Esophagus (tissue), 2 donors: ENCODE results near the gene PLA2G6. TPM values are rescaled to one million over a fixed set of nuclear protein-coding genes. Genes with fewer than 3 reads are reported as not detected.

Experiments
- H3K27ac ChIP-seq, 2 donors: one replicate each; pipeline ENCODE4 v1.5.1; 2013; ENCODE audit warnings: low read depth in 2 of 2, mild to moderate bottlenecking in 2 of 2, inconsistent platforms in 1 of 2, low read length in 1 of 2, moderate library complexity in 1 of 2
- H3K27me3 ChIP-seq, 2 donors: one replicate each; pipeline ENCODE4 v1.6.1; 2013; ENCODE audit warnings: low read length in 2 of 2, control low read depth in 1 of 2, mild to moderate bottlenecking in 1 of 2; ENCODE audit not compliant: insufficient read depth in 2 of 2, control insufficient read depth in 1 of 2
- H3K36me3 ChIP-seq, 2 donors: one replicate each; pipeline ENCODE4 v1.6.1; 2013; ENCODE audit warnings: low read length in 1 of 2; ENCODE audit not compliant: control insufficient read depth in 2 of 2, insufficient read depth in 2 of 2
- H3K4me1 ChIP-seq, 2 donors: one replicate each; pipeline ENCODE4 v1.6.1; 2013; ENCODE audit warnings: low read length in 1 of 2; ENCODE audit not compliant: control insufficient read depth in 2 of 2, insufficient read depth in 2 of 2
- H3K4me3 ChIP-seq, 2 donors: one replicate each; pipeline ENCODE4 v1.5.1; 2013; ENCODE audit warnings: low read length in 2 of 2, mild to moderate bottlenecking in 2 of 2, low read depth in 1 of 2, moderate library complexity in 1 of 2
- H3K9me3 ChIP-seq, 2 donors: one replicate each; pipeline ENCODE4 v1.6.1; 2013; ENCODE audit warnings: mild to moderate bottlenecking in 2 of 2, low read depth in 1 of 2, low read length in 1 of 2, moderate library complexity in 1 of 2; ENCODE audit not compliant: control insufficient read depth in 2 of 2, insufficient read depth in 1 of 2
- whole genome bisulfite sequencing, 2 donors: extraction: QIAGEN DNeasy Blood & Tissue Kit; methylation state at CpG; one replicate each; pipeline ENCODE4 v1.1.7; 2013; 5-methylcytosine and 5-hydroxymethylcytosine counted together
- polyA plus RNA-seq, 2 donors: library from polyadenylated mRNA; stranded (reverse); fragments of 200-250 nt; gene quantifications; one replicate each; pipeline ENCODE4 v1.2.3, GENCODE V29; 2013
- donor health status: healthy with polysubstance abuse.
- donor health status: Bipolar disorder and iron deficiency.

Gene PLA2G6, protein sequence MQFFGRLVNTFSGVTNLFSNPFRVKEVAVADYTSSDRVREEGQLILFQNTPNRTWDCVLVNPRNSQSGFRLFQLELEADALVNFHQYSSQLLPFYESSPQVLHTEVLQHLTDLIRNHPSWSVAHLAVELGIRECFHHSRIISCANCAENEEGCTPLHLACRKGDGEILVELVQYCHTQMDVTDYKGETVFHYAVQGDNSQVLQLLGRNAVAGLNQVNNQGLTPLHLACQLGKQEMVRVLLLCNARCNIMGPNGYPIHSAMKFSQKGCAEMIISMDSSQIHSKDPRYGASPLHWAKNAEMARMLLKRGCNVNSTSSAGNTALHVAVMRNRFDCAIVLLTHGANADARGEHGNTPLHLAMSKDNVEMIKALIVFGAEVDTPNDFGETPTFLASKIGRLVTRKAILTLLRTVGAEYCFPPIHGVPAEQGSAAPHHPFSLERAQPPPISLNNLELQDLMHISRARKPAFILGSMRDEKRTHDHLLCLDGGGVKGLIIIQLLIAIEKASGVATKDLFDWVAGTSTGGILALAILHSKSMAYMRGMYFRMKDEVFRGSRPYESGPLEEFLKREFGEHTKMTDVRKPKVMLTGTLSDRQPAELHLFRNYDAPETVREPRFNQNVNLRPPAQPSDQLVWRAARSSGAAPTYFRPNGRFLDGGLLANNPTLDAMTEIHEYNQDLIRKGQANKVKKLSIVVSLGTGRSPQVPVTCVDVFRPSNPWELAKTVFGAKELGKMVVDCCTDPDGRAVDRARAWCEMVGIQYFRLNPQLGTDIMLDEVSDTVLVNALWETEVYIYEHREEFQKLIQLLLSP
- polyA plus RNA-seq = 10 to 100 TPM; 14.5 to 36.3 TPM

DNA sequence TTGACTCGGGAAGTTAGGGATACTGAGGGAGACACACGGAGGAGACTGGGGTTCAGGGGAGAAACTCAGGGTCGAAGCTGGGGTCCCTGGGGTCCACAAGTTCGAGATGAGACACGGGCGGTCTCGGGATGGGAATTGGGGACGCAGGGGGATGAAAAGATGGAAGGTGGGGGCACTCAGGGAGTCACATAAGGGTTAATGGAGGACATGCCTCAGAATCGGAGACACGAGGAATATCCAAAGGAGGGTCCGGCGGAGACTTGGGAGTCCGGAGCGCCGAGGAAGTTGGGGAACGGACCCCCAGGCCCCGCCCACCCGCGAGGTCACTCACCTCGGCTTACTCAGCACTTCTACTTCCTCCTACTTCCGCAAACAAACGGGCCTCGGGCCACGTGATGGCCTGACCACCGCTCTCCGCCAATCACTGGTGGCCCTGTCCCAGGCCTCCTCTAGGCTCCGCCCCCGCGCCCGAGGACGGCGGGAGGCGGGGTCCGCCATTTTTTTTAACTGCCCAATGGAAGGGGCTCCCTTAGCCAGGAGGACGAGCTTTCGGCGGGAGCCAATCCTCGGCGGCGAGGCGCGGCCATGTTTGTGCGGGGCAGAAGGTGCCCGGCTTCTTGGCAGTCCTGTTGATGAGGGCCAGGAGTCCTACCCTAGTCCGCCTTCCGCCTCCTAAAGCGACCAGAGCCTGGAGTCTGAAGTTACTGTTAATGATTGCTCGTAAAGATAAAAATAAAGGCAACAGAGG lies at the start of gene PLA2G6:
PLA2G6 (minus strand) TSS at position 378 of the 748 bp plus-strand sequence. CDS start 12,404 bp downstream, outside the sequence.
- no peaks in the 10 kb centered on the region for H3K27me3 ChIP-seq
- H3K4me1 ChIP-seq = no peaks in the 10 kb centered on the region
- 1% methylated on average over 47 to 48 of the region's 48 CpGs for WGBS, 2 donors
- no peaks in the 10 kb centered on the region for H3K36me3 ChIP-seq
- peak within 1 kb of the TSS; percentile 92 to 100 for H3K27ac ChIP-seq
- H3K4me3 ChIP-seq = peak within 1 kb of the TSS; percentile 52 to 54
- no peaks in the 10 kb centered on the region for H3K9me3 ChIP-seq

DNA sequence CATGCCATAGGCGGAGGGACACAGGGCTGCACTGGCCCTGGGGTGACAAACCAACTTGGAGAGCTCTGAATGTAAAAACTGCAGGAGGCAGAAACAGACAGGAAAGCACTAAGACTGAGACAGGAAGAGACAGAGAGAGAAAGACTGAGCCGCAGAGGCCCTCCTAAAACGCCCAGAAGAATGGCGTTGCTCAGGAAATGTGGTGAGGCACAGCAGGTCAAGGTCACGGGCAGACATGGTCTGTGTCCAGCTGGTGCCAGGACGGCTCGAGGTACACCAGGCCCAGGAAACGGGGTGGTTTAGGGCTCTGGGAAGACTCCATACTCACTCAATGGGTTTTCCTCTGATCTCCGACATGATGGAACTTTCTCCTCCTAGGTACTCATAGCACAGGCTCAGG lies 49.3 kb upstream of the PLA2G6 start:
- Histone ChIP-seq H3K27ac (peak overlapping the region in 1 of 2 donors; percentile 36), H3K36me3 (peaks cover 10 to 34% of the 10 kb centered on the region in 2 donors)
- 78 to 84% methylated on average over 9 of the region's 9 CpGs for WGBS, 2 donors

DNA sequence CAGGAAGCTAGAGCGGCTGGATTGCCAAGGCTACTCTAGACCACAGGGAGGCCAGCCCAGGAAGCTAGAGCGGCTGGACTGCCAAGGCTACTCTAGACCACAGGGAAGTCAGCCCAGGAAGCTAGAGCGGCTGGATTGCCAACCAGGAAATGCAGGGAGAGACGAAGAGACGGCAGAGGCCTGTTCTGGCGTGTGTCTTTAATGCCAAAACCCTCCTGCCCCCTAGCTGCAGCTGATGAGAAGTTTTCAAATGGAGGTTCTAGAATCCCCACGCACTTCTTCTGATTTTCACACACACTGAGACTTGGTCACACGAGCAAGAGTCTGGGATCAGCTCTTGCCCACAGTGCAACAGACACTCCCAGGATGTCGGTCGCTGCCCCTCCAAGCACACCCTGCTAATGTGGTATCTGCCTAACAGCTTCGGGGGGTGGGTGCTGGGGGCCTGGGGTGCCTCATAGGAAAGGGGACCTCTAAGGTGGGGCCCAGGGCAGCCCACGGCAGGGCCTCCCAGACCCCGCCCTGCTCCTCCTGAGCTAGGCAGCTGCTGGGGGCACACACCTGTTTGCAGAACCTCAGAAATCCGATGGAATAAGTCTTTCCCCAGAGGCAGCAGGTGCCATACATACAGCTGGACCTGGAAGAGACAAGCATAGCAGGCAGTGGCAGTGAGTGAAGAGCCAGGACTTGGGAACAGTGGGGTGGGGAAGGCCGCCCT lies 48.6 kb upstream of the PLA2G6 start:
- Histone ChIP-seq H3K36me3 (peaks cover 10 to 37% of the 10 kb centered on the region in 2 donors), H3K27ac (peak overlapping the region; percentile 47 to 55), H3K27me3 (no peaks in the 10 kb centered on the region), H3K4me3 (no peak overlapping the region), H3K9me3 (no peaks in the 10 kb centered on the region), H3K4me1 (peaks cover 3 to 18% of the 10 kb centered on the region in 2 donors)
- WGBS, 2 donors = 46 to 52% methylated on average over 14 to 15 of the region's 15 CpGs

More for the DNA sequence above, 49.3 kb upstream of the PLA2G6 start:
- Histone ChIP-seq H3K27me3 (no peaks in the 10 kb centered on the region), H3K4me1 (peaks cover 3 to 18% of the 10 kb centered on the region in 2 donors), H3K9me3 (no peaks in the 10 kb centered on the region), H3K4me3 (no peak overlapping the region)

DNA sequence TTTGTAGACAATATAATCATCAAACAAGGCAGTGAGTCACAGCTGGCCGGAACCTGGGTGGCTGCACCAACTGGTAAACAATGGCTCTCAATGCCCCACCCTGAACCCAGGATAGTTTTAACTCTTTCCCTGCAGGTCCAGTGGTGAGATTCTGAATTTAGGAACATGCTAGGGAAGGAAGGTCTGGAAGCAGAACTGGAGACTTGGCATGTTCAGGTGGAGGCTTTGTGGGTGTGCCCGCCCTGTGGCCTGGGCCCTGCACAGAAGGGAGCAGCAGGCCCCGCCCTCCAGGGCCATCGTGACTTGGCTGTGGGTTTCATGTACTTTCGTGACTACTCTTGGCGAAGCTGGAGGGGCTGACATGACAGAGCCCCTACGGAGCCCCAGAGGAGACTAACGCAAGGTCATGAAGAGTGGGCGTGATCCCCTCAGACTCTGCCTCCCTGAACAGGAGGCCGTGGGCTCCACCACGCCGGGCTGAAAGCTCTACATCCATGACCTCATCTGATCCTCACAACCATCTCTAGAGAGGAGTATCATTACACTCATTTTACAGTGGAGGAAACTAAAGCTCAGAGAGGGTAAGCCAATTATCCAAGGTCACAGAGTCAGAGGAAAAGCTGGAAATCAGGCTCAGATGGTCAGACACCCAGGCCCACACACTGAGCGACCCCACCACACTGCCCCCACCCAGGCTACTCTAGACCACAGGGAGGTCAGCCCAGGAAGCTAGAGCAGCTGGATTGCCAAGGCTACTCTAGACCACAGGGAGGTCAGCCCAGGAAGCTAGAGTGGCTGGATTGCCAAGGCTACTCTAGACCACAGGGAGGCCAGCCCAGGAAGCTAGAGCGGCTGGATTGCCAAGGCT lies 47.5 kb upstream of the PLA2G6 start:
- H3K27me3 ChIP-seq = no peaks in the 10 kb centered on the region
- H3K4me1 ChIP-seq = peaks cover 3 to 18% of the 10 kb centered on the region in 2 donors
- H3K27ac ChIP-seq = peak overlapping the region; percentile 94 to 98
- no peaks in the 10 kb centered on the region for H3K9me3 ChIP-seq
- 47 to 59% methylated on average over 13 to 14 of the region's 14 CpGs for WGBS, 2 donors
- peaks cover 0 to 36% of the 10 kb centered on the region in 2 donors for H3K36me3 ChIP-seq
- H3K4me3 ChIP-seq = no peak overlapping the region

DNA sequence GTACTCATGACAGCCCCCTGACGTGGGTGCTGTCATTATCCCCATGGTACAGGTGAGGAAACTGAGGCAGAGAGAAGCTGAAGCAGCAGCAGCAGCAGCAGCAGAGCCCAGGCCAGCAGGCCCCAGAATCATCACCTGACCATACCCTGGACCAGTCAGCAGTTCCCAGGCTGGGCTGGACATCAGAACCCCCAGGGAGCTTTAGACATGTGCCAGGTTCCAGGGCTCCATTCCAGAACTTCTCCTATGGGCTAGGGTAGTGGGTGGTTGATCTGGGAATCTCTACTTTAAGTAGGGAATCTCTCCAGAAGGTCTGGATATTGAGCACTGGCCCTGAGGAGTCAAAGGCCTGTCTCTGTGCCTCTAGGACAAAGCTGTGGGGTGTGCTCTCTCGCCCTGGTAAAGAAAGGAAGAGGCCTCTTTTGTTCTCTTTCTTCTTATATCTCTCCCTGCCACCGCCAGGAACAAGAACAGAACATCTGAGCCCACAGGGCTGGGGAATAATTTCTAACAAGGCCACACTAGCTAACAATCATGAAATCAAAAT lies 46.8 kb upstream of the PLA2G6 start:
- Histone ChIP-seq H3K27ac (peak overlapping the region; percentile 94 to 98), H3K4me3 (no peak overlapping the region), H3K27me3 (no peaks in the 10 kb centered on the region), H3K4me1 (peaks cover 3 to 20% of the 10 kb centered on the region in 2 donors), H3K36me3 (peaks cover 0 to 35% of the 10 kb centered on the region in 2 donors), H3K9me3 (no peaks in the 10 kb centered on the region)
- 42 to 51% methylated on average over 3 of the region's 3 CpGs for WGBS, 2 donors

DNA sequence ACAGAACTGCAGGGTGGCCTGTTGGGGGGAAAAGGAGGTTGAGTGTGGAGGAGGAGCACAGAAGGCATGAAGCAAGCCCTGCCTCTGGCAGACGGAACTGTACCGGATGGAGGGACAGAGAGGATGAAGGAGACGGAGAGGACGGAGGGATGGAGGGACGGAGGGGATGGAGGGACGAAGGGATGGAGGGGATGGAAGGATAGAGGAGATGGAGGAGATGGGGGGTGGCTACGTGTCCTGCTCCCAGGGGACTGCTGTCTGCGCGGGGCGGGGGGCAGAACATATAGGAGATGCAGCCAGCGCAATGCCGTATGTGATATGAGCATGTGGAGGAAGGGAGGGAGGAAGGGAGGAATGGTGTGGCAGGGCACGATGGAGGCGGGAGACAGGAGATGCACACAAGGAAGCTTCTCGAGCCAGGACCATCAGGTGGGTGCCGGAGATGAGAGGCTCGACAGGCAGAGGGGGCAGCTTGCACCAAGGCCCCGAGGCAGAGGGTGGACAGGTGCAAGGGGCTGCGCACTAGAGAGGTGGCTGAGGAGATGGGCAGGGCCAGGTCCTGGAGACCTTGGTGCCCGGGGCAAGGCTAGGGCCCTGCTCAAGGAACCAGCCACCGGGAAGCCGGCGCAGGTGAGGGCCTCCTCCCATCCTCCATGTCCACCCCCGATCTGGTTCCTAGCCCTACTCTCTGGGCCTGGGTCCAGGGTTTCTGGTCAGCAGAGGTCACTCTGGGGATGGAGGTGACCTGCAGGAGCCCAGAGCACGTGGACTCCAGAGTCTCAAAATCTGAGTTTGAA lies 45.4 kb upstream of the PLA2G6 start:
- no peaks in the 10 kb centered on the region for H3K9me3 ChIP-seq
- no peak overlapping the region for H3K4me3 ChIP-seq
- 90 to 92% methylated on average over 21 to 25 of the region's 25 CpGs for WGBS, 2 donors
- peaks cover 0 to 32% of the 10 kb centered on the region in 2 donors for H3K36me3 ChIP-seq
- H3K4me1 ChIP-seq = peaks cover 3 to 24% of the 10 kb centered on the region in 2 donors
- H3K27me3 ChIP-seq = no peaks in the 10 kb centered on the region
- H3K27ac ChIP-seq = no peak overlapping the region

DNA sequence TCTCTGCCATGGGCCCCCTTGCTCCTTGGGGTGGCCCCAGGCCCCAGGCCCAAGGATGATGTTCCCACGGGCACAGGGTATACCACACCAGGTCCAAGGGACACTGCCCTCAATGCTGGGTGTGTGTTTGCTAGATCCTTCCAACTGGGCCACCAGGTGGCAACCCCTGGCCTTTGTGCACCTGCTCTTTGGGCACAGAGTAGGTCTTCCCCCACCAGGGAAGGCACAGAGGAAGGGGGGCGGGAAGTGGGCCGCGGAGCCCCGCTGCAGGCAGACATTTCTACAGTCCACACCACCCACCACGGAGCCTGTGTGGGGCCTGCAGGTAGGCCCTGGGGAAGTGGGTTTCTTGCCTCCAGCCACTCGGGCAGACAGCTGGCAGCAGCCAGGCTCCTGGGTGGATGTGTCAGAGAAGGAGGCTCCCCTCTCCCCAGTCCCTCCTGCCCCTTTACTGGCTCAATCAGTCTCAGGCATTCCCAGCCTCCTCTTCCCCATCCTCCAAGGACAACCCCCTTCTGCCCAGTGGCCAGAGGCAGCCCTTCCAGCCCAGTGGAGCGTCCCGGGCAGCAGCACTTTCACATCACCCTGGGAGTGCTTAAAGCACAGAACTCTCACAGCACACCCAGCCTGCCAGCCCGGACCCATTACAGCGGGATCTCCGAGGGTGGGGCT lies 41.8 kb upstream of the PLA2G6 start:
- Histone ChIP-seq H3K27me3 (no peaks in the 10 kb centered on the region), H3K4me1 (peaks cover 3 to 38% of the 10 kb centered on the region in 2 donors), H3K4me3 (no peak overlapping the region), H3K9me3 (no peaks in the 10 kb centered on the region), H3K27ac (peak overlapping the region; percentile 5 to 71), H3K36me3 (peaks cover 0 to 34% of the 10 kb centered on the region in 2 donors)
- 63 to 71% methylated on average over 12 of the region's 12 CpGs for WGBS, 2 donors
